SU-DHL-6 (cell line): ENCODE measurements around the gene CTNNBIP1.

Source experiments
- H2AFZ ChIP-seq: fragments of 200-600 bp; sonication (generic); 2 replicates; pipeline ENCODE4 v1.6.1; 2014; ENCODE audit warnings: low read depth, mild to moderate bottlenecking, moderate library complexity, mixed read lengths, antibody characterized with exemption, low read length; ENCODE audit not compliant: severe bottlenecking
- H3F3A ChIP-seq: fragments of 200-600 bp; shearing (Covaris generic); 2 replicates; pipeline ENCODE4 v1.6.0; 2016; ENCODE audit warnings: antibody characterized with exemption, mild to moderate bottlenecking; ENCODE audit not compliant: insufficient read depth
- H3K27ac ChIP-seq: fragments of 200-600 bp; sonication (generic); 2 replicates; pipeline ENCODE4 v1.5.1; 2016; ENCODE audit warnings: low read depth, mild to moderate bottlenecking, low read length, moderate library complexity, mixed read lengths
- H3K27me3 ChIP-seq: fragments of 200-600 bp; sonication (generic), shearing (Covaris generic); 2 replicates; pipeline ENCODE4 v1.6.0; 2014; ENCODE audit warnings: mild to moderate bottlenecking, low read length
- H3K36me3 ChIP-seq: fragments of 200-600 bp; sonication (generic); 2 replicates; pipeline ENCODE4 v1.6.1; 2014; ENCODE audit warnings: mild to moderate bottlenecking, low read length, mixed read lengths
- H3K4me2 ChIP-seq: fragments of 300-600, 200-600 bp; shearing (Covaris generic), sonication (generic); 2 replicates; pipeline ENCODE4 v1.6.0; 2014; ENCODE audit warnings: low read length, low read depth, mild to moderate bottlenecking; ENCODE audit not compliant: poor library complexity, severe bottlenecking
- H3K4me3 ChIP-seq: fragments of 200-600 bp; sonication (generic); 2 replicates; pipeline ENCODE4 v1.5.1; 2014; ENCODE audit warnings: antibody characterized with exemption, low read length, mild to moderate bottlenecking, mixed read lengths; ENCODE audit not compliant: insufficient read depth, poor library complexity, severe bottlenecking
- H3K79me2 ChIP-seq: fragments of 200-600 bp; sonication (generic); 2 replicates; pipeline ENCODE4 v1.6.1; 2014; ENCODE audit warnings: mild to moderate bottlenecking, low read length, moderate library complexity; ENCODE audit not compliant: insufficient read depth
- H3K9ac ChIP-seq: fragments of 200-600 bp; sonication (generic); 2 replicates; pipeline ENCODE4 v1.7.0; 2014; ENCODE audit warnings: mild to moderate bottlenecking, low read length
- H3K9me2 ChIP-seq: fragments of 200-600 bp; sonication (generic); replicated peaks from 2 replicates; pipeline ENCODE4 v1.6.1; 2014; ENCODE audit warnings: low read length; ENCODE audit not compliant: insufficient read depth
- H3K9me3 ChIP-seq: fragments of 200-600 bp; sonication (generic); 2 replicates; pipeline ENCODE4 v1.6.1; 2014; ENCODE audit warnings: low read length, mixed read lengths; ENCODE audit not compliant: insufficient read depth
- H4K20me1 ChIP-seq: fragments of 200-600 bp; sonication (generic); 2 replicates; pipeline ENCODE4 v1.6.1; 2014; ENCODE audit warnings: low read depth, mild to moderate bottlenecking, antibody characterized with exemption, low read length, moderate library complexity, mixed read lengths
- CTCF ChIP-seq: fragments of 200-600 bp; sonication (generic); IDR thresholded peaks from one replicate; pipeline ENCODE4 v1.5.1; 2017; ENCODE audit warnings: antibody characterized with exemption, mild to moderate bottlenecking, low read length, moderate library complexity; ENCODE audit not compliant: insufficient read depth, poor library complexity, severe bottlenecking
- EZH2phosphoT487 ChIP-seq: fragments of 200-600 bp; sonication (generic), shearing (Covaris generic); conservative IDR thresholded peaks from 2 replicates; pipeline ENCODE4 v1.6.1; 2018; ENCODE audit warnings: mild to moderate bottlenecking, antibody characterized with exemption, low read length, moderate library complexity, mixed read lengths

The CTNNBIP1 gene

GRCh38 chr1:9863371-9863770 lies 46.7 kb downstream of the CTNNBIP1 start:
- no peaks in the 10 kb centered on the region for H4K20me1 ChIP-seq
- peaks cover 44% of the 10 kb centered on the region for H3F3A ChIP-seq
- peak overlapping the region; percentile 58 for H3K9ac ChIP-seq
- peak overlapping the region; percentile 15 for H2AFZ ChIP-seq
- no peak for TF ChIP-seq EZH2phosphoT487
- TF ChIP-seq CTCF = no peak
- H3K79me2 ChIP-seq = no peaks in the 10 kb centered on the region
- no peaks in the 10 kb centered on the region for H3K36me3 ChIP-seq
- peak overlapping the region; percentile 44 for H3K4me3 ChIP-seq
- H3K9me3 ChIP-seq = no peaks in the 10 kb centered on the region
- H3K27me3 ChIP-seq = no peaks in the 10 kb centered on the region
- H3K9me2 ChIP-seq = no peaks in the 10 kb centered on the region
- peak overlapping the region; percentile 75 for H3K4me2 ChIP-seq
- peak overlapping the region; percentile 95 for H3K27ac ChIP-seq

- H4K20me1 ChIP-seq = no peaks in the 10 kb centered on the region
- no peak overlapping the region for H3K4me3 ChIP-seq
- H3K27ac ChIP-seq = peak overlapping the region; percentile 95
- H2AFZ ChIP-seq = no peak overlapping the region
- H3K27me3 ChIP-seq = no peaks in the 10 kb centered on the region
- H3F3A ChIP-seq = peaks cover 39% of the 10 kb centered on the region
- H3K36me3 ChIP-seq = no peaks in the 10 kb centered on the region
- TF ChIP-seq EZH2phosphoT487 = no peak
- peak; percentile 25 for TF ChIP-seq CTCF
- peak overlapping the region; percentile 26; the same call in 1 of the 2 replicates for H3K9ac ChIP-seq
- no peaks in the 10 kb centered on the region for H3K9me2 ChIP-seq
- H3K79me2 ChIP-seq = no peaks in the 10 kb centered on the region
- no peaks in the 10 kb centered on the region for H3K9me3 ChIP-seq
- peak overlapping the region; percentile 20 for H3K4me2 ChIP-seq
These were observed 48.7 kb downstream of the CTNNBIP1 start for GRCh38 chr1:9861360-9861759.

- Histone ChIP-seq H2AFZ (no peak overlapping the region), H3K27me3 (no peaks in the 10 kb centered on the region), H3K9me2 (no peaks in the 10 kb centered on the region), H3K4me2 (peak overlapping the region; percentile 20), H3F3A (peaks cover 39% of the 10 kb centered on the region), H3K27ac (peak overlapping the region; percentile 95), H3K36me3 (no peaks in the 10 kb centered on the region), H3K9ac (no peak overlapping the region), H4K20me1 (no peaks in the 10 kb centered on the region), H3K79me2 (no peaks in the 10 kb centered on the region), H3K4me3 (no peak overlapping the region), H3K9me3 (no peaks in the 10 kb centered on the region)
- no peak for TF ChIP-seq EZH2phosphoT487
These were observed 49.2 kb downstream of the CTNNBIP1 start for GRCh38 chr1:9860887-9861286.

- Histone ChIP-seq H3K27ac (peak overlapping the region; percentile 7), H3K9me3 (no peaks in the 10 kb centered on the region), H3K9ac (no peak overlapping the region), H4K20me1 (no peaks in the 10 kb centered on the region), H3K27me3 (no peaks in the 10 kb centered on the region), H3F3A (peaks cover 37% of the 10 kb centered on the region), H3K4me3 (no peak overlapping the region), H3K9me2 (no peaks in the 10 kb centered on the region), H2AFZ (no peak overlapping the region), H3K36me3 (no peaks in the 10 kb centered on the region), H3K4me2 (no peak overlapping the region), H3K79me2 (no peaks in the 10 kb centered on the region)
- TF ChIP-seq EZH2phosphoT487 = no peak
- no peak for TF ChIP-seq CTCF
These were observed 50.6 kb downstream of the CTNNBIP1 start for GRCh38 chr1:9859281-9860014.
